Esophagus squamous epithelium (tissue), 5 donors: ENCODE measurements around the gene MRPS27. TPM values are rescaled to one million over a fixed set of nuclear protein-coding genes. Genes with fewer than 3 reads are reported as not detected.

Experiments
- DNase-seq: peaks from one replicate; lab custom pipeline; 2025; lab: John Stamatoyannopoulos, UW
- H3K27ac ChIP-seq, 4 donors: fragments of 200-600 bp; sonication (generic); one replicate each; pipeline ENCODE4 v1.5.1; 2016 to 2019; ENCODE audit warnings: mild to moderate bottlenecking in 1 of 4
- H3K27me3 ChIP-seq, 4 donors: fragments of 200-600 bp; sonication (generic); 1 replicate in 3 of 4; 2 replicates in 1 of 4; pipeline versions ENCODE4 v1.5.1 to v1.6.0; 2017 to 2021; ENCODE audit warnings: antibody characterized with exemption in 1 of 4
- H3K36me3 ChIP-seq, 3 donors: fragments of 200-600 bp; sonication (generic); one replicate each; pipeline ENCODE4 v1.5.1; 2016 to 2019
- H3K4me1 ChIP-seq, 3 donors: fragments of 200-600 bp; sonication (generic); one replicate each; pipeline ENCODE4 v1.5.1; 2017 to 2019
- H3K4me3 ChIP-seq, 4 donors: fragments of 200-600 bp; sonication (generic); 1 replicate in 3 of 4; 2 replicates in 1 of 4; pipeline ENCODE4 v1.5.1; 2016 to 2019; ENCODE audit warnings: mild to moderate bottlenecking in 2 of 4, moderate library complexity in 1 of 4
- H3K9me3 ChIP-seq, 3 donors: fragments of 200-600 bp; sonication (generic); one replicate each; pipeline ENCODE4 v1.5.1; 2016 to 2019
- CTCF ChIP-seq, 6 experiments: fragments of 450-650 bp in 4 of 6; fragments of 200-600 bp in 2 of 6; sonication (generic) in 2 of 6; IDR thresholded peaks; one replicate each; pipeline ENCODE4 v1.5.1; 2016 to 2019; ENCODE audit warnings: antibody characterized with exemption in 6 of 6, mild to moderate bottlenecking in 4 of 6, moderate library complexity in 4 of 6
- POLR2A ChIP-seq, 4 donors: fragments of 450-650 bp; IDR thresholded peaks; one replicate each; pipeline ENCODE4 v1.6.1; 2017; ENCODE audit warnings: antibody characterized with exemption in 4 of 4, mild to moderate bottlenecking in 4 of 4, moderate library complexity in 3 of 4
- WGBS, 2 donors: methylation state at CpG; one replicate each; pipeline ENCODE4 v1.1.5; 2018; 5-methylcytosine and 5-hydroxymethylcytosine counted together
- intact Hi-C: fragments of 100-400 bp; cut with DNase I; formaldehyde crosslinking; loops from one replicate; pipeline ENCODE4 v1.15.0; 2022
- total RNA-seq, 4 donors: library from RNA; depleted of rRNA; stranded (reverse); fragments of >200 nt; gene quantifications; one replicate each; pipeline ENCODE4 v1.1.0, GENCODE V29; 2016
- donor health status: DM: yes; HTN: yes; CAD: no.

MRPS27 gene
- total RNA-seq, 4 donors from 2014 or later = 33.7 to 60.0 (median 53.9) TPM

- no peak for DNase-seq
- intact Hi-C loops = no loop called here
- Histone ChIP-seq H3K4me3 (no peak overlapping the region), H3K9me3 (no peaks in the 10 kb centered on the region), H3K27me3 (no peaks in the 10 kb centered on the region), H3K4me1 (peaks cover 7 to 45% (median 28%) of the 10 kb centered on the region in 3 donors), H3K27ac (peak overlapping the region in 2 of 4 donors; percentile 36 to 55), H3K36me3 (peaks cover 0 to 36% (median 0%) of the 10 kb centered on the region in 3 donors)
- TF ChIP-seq POLR2A (IDR thresholded peaks at IDR 0.05) (no peak), CTCF (IDR thresholded peaks at IDR 0.05) (no peak)
These were observed 85.8 kb downstream of the MRPS27 start for GRCh38 chr5:72234265-72234700.

- Histone ChIP-seq H3K27ac (peak overlapping the region in 1 of 4 donors; percentile 55), H3K9me3 (no peaks in the 10 kb centered on the region), H3K27me3 (no peaks in the 10 kb centered on the region), H3K4me3 (no peak overlapping the region), H3K4me1 (peaks cover 7 to 45% (median 28%) of the 10 kb centered on the region in 3 donors), H3K36me3 (peaks cover 0 to 40% (median 0%) of the 10 kb centered on the region in 3 donors)
- 44 to 56% methylated on average over 1 of the region's 1 CpG for WGBS, 2 donors
- TF ChIP-seq CTCF (IDR thresholded peaks at IDR 0.05) (no peak), POLR2A (IDR thresholded peaks at IDR 0.05) (no peak)
- intact Hi-C loops = no loop called here
- no peak for DNase-seq
These were observed 86.2 kb downstream of the MRPS27 start for GRCh38 chr5:72233835-72234234.

- peaks cover 7 to 45% (median 28%) of the 10 kb centered on the region in 3 donors for H3K4me1 ChIP-seq
- H3K9me3 ChIP-seq = no peaks in the 10 kb centered on the region
- peak overlapping the region in 1 of 4 donors; percentile 26 for H3K27ac ChIP-seq
- H3K4me3 ChIP-seq = no peak overlapping the region
- DNase-seq = no peak
- no peaks in the 10 kb centered on the region for H3K27me3 ChIP-seq
- intact Hi-C loops = no loop called here
- no peak for TF ChIP-seq POLR2A (IDR thresholded peaks at IDR 0.05)
- no peak for TF ChIP-seq CTCF (IDR thresholded peaks at IDR 0.05)
- H3K36me3 ChIP-seq = peaks cover 0 to 47% (median 0%) of the 10 kb centered on the region in 3 donors
- WGBS, 2 donors = 40 to 56% methylated on average over 2 of the region's 2 CpGs
These were observed 87.2 kb downstream of the MRPS27 start for GRCh38 chr5:72232838-72233237.

GRCh38 chr5:72231991-72232703 lies 87.9 kb downstream of the MRPS27 start:
- WGBS, 2 donors = 40 to 48% methylated on average over 6 of the region's 6 CpGs
- TF ChIP-seq POLR2A (IDR thresholded peaks at IDR 0.05) = no peak
- TF ChIP-seq CTCF (IDR thresholded peaks at IDR 0.05) = no peak
- Histone ChIP-seq H3K4me3 (no peak overlapping the region), H3K27ac (peak overlapping the region in 1 of 4 donors; percentile 26), H3K9me3 (no peaks in the 10 kb centered on the region), H3K4me1 (peaks cover 7 to 45% (median 28%) of the 10 kb centered on the region in 3 donors), H3K27me3 (no peaks in the 10 kb centered on the region), H3K36me3 (peaks cover 0 to 47% (median 0%) of the 10 kb centered on the region in 3 donors)
- intact Hi-C loops = no loop called here
- no peak for DNase-seq

GRCh38 chr5:72228960-72229359 lies 91.1 kb downstream of the MRPS27 start:
- Histone ChIP-seq H3K27me3 (no peaks in the 10 kb centered on the region), H3K4me1 (peaks cover 0 to 30% (median 19%) of the 10 kb centered on the region in 3 donors), H3K36me3 (peaks cover 0 to 65% (median 3%) of the 10 kb centered on the region in 3 donors), H3K27ac (no peak overlapping the region), H3K4me3 (no peak overlapping the region), H3K9me3 (no peaks in the 10 kb centered on the region)
- 62 to 64% methylated on average over 3 of the region's 3 CpGs for WGBS, 2 donors
- no peak for TF ChIP-seq POLR2A (IDR thresholded peaks at IDR 0.05)
- no peak for TF ChIP-seq CTCF (IDR thresholded peaks at IDR 0.05)
- DNase-seq = no peak
- intact Hi-C loops = no loop called here
